Gastrocnemius medialis (tissue), 4 donors: Measurements from ENCODE around the gene RPL22L1. TPM values are rescaled to one million over a fixed set of nuclear protein-coding genes. Genes with fewer than 3 reads are reported as not detected.
A peak's percentile ranks its signal among the peaks of the same experiment; 100 is the strongest.

ENCODE experiments used
- ATAC-seq, 2 donors: fragments of 150-250 bp; one replicate each; pipeline ENCODE4 v1.9.1; 2016
- DNase-seq, 2 donors: peaks; one replicate each; pipeline ENCODE4 v3.0.0-alpha.2; 2019
- H3K27ac ChIP-seq, 4 donors: fragments of 200-600 bp; sonication (generic); 1 replicate in 1 of 4; 2 replicates in 3 of 4; pipeline ENCODE4 v1.5.1; 2016 to 2018; ENCODE audit warnings: mild to moderate bottlenecking in 2 of 4, moderate library complexity in 1 of 4
- H3K27me3 ChIP-seq, 3 donors: fragments of 200-600 bp; sonication (generic) in 2 of 3; 1 replicate in 1 of 3; 2 replicates in 2 of 3; pipeline versions ENCODE4 v1.5.1 to v1.6.0; 2016 to 2019; ENCODE audit warnings: mild to moderate bottlenecking in 1 of 3, moderate library complexity in 1 of 3
- H3K36me3 ChIP-seq, 2 donors: fragments of 200-600 bp; sonication (generic) in 1 of 2; one replicate each; pipeline ENCODE4 v1.5.1; 2017 to 2018
- H3K4me1 ChIP-seq, 2 donors: fragments of 200-600 bp; sonication (generic) in 1 of 2; one replicate each; pipeline ENCODE4 v1.5.1; 2016 to 2017; ENCODE audit warnings: mild to moderate bottlenecking in 2 of 2
- H3K4me3 ChIP-seq, 4 donors: fragments of 200-600 bp; sonication (generic) in 3 of 4; 1 replicate in 1 of 4; 2 replicates in 3 of 4; pipeline ENCODE4 v1.5.1; 2016 to 2019; ENCODE audit warnings: mild to moderate bottlenecking in 2 of 4
- H3K9me3 ChIP-seq, 3 donors: fragments of 200-600 bp; sonication (generic) in 2 of 3; 1 replicate in 1 of 3; 2 replicates in 2 of 3; pipeline ENCODE4 v1.5.1; 2016 to 2019
- CTCF ChIP-seq, 5 experiments: fragments of 450-650 bp in 3 of 5; fragments of 200-600 bp in 2 of 5; sonication (generic) in 2 of 5; IDR thresholded peaks in 4 of 5; conservative IDR thresholded peaks in 1 of 5; 1 replicate in 4 of 5; 2 replicates in 1 of 5; pipeline ENCODE4 v1.5.1; 2016 to 2019; ENCODE audit warnings: antibody characterized with exemption in 5 of 5, mild to moderate bottlenecking in 3 of 5, moderate library complexity in 3 of 5
- POLR2A ChIP-seq, 2 donors: fragments of 450-650 bp; IDR thresholded peaks; one replicate each; pipeline ENCODE4 v1.6.1; 2017; ENCODE audit warnings: antibody characterized with exemption in 2 of 2, mild to moderate bottlenecking in 2 of 2, moderate library complexity in 2 of 2
- in situ Hi-C, 4 donors: fragments of 200-750 bp; cut with MboI; loops; one replicate each; pipeline versions ENCODE4 v1.15.0 to v1.8.0; 2017; ENCODE audit warnings: low sequenced_read_pairs in 4 of 4
- intact Hi-C: fragments of 100-400 bp; cut with DNase I; formaldehyde crosslinking; loops from one replicate; pipeline ENCODE4 v1.15.1; 2023; ENCODE audit warnings: low total_unique reads
- total RNA-seq, 4 donors: library from RNA; depleted of rRNA; stranded (reverse); fragments of >200 nt; gene quantifications; one replicate each; pipeline versions ENCODE4 v1.1.0 to v1.2.3, GENCODE V29; 2016

The RPL22L1 gene
- total RNA-seq, 4 donors from 2014 or later, result 28.3 to 83.5 (median 29.5) TPM

GRCh38 chr3:170876537-170876936, 6.5 kb upstream of the RPL22L1 start:
- intact Hi-C loops, result loop anchor here (10.0 kb wide), 1 partner anchor 692 kb away; the partner anchor contains the start of gene PHC3
- TF ChIP-seq CTCF (IDR thresholded peaks at IDR 0.05 in 4 of 5, conservative IDR thresholded peaks at IDR 0.05 in 1 of 5) (no peak), POLR2A (IDR thresholded peaks at IDR 0.05) (no peak)
- no peaks in the 10 kb centered on the region for H3K27me3 ChIP-seq
- no peaks in the 10 kb centered on the region for H3K36me3 ChIP-seq
- ATAC-seq (no peak), DNase-seq (no peak)
- in situ Hi-C loops, result no loop called here
- H3K9me3 ChIP-seq, result no peaks in the 10 kb centered on the region
- no peak overlapping the region for H3K27ac ChIP-seq
- H3K4me3 ChIP-seq, result no peak overlapping the region
- no peaks in the 10 kb centered on the region for H3K4me1 ChIP-seq

GRCh38 chr3:170869239-170869590, 780 bp downstream of the RPL22L1 start:
- no peaks in the 10 kb centered on the region for H3K9me3 ChIP-seq
- peak overlapping the region; percentile 70 to 86 (median 81) for H3K4me3 ChIP-seq
- peaks cover 11 to 15% of the 10 kb centered on the region in 2 donors for H3K4me1 ChIP-seq
- ATAC-seq (no peak), DNase-seq (no peak)
- TF ChIP-seq POLR2A (IDR thresholded peaks at IDR 0.05) (no peak), CTCF (IDR thresholded peaks at IDR 0.05 in 4 of 5, conservative IDR thresholded peaks at IDR 0.05 in 1 of 5) (no peak)
- in situ Hi-C loops (no loop called here), intact Hi-C loops (no loop called here)
- peak overlapping the region; percentile 71 to 86 (median 82) for H3K27ac ChIP-seq
- H3K27me3 ChIP-seq, result no peaks in the 10 kb centered on the region
- H3K36me3 ChIP-seq, result peaks cover 0 to 25% of the 10 kb centered on the region in 2 donors

- peak overlapping the region; percentile 70 to 86 (median 81) for H3K4me3 ChIP-seq
- ATAC-seq, result no peak
- no peak for DNase-seq
- TF ChIP-seq CTCF (IDR thresholded peaks at IDR 0.05 in 4 of 5, conservative IDR thresholded peaks at IDR 0.05 in 1 of 5) (no peak), POLR2A (IDR thresholded peaks at IDR 0.05) (no peak)
- H3K9me3 ChIP-seq, result no peaks in the 10 kb centered on the region
- in situ Hi-C loops, result no loop called here
- no peaks in the 10 kb centered on the region for H3K27me3 ChIP-seq
- peaks cover 0 to 25% of the 10 kb centered on the region in 2 donors for H3K36me3 ChIP-seq
- peaks cover 11 to 15% of the 10 kb centered on the region in 2 donors for H3K4me1 ChIP-seq
- intact Hi-C loops, result no loop called here
- peak overlapping the region in 3 of 4 donors; percentile 71 to 86 (median 84) for H3K27ac ChIP-seq
These were observed 1.3 kb downstream of the RPL22L1 start for GRCh38 chr3:170868577-170869238.

- intact Hi-C loops, result no loop called here
These were observed 2.7 kb downstream of the RPL22L1 start for GRCh38 chr3:170867143-170867937.

More at GRCh38 chr3:170867143-170867937, 2.7 kb downstream of the RPL22L1 start:
- Histone ChIP-seq H3K27me3 (no peaks in the 10 kb centered on the region), H3K36me3 (peaks cover 0 to 25% of the 10 kb centered on the region in 2 donors), H3K9me3 (no peaks in the 10 kb centered on the region), H3K4me3 (no peak overlapping the region), H3K27ac (no peak overlapping the region), H3K4me1 (peaks cover 11 to 15% of the 10 kb centered on the region in 2 donors)
- no peak for DNase-seq
- in situ Hi-C loops, result no loop called here
- no peak for ATAC-seq
- TF ChIP-seq CTCF (IDR thresholded peaks at IDR 0.05 in 4 of 5, conservative IDR thresholded peaks at IDR 0.05 in 1 of 5), result no peak
- no peak for TF ChIP-seq POLR2A (IDR thresholded peaks at IDR 0.05)
